Measurements from ENCODE around the gene KIF26B.

KIF26B gene

GRCh38 chr1:245240648-245241165 lies 85.9 kb downstream of the KIF26B start:
- Histone ChIP-seq H3K79me2 (ENCODE audit: insufficient read depth, low read length) (no peaks in the 10 kb centered on the region), H4K20me1 (ENCODE audit: insufficient read depth, low read length, poor library complexity, severe bottlenecking) (no peaks in the 10 kb centered on the region), H3K9me2 (replicated peaks; ENCODE audit: low read depth, low read length) (no peaks in the 10 kb centered on the region), H3K4me2 (ENCODE audit: low read depth, low read length, poor library complexity, severe bottlenecking) (no peak overlapping the region), H3K9me3 (ENCODE audit: insufficient read depth, low read depth, low read length) (no peaks in the 10 kb centered on the region), H3K36me3 (ENCODE audit: insufficient read depth, low read length) (no peaks in the 10 kb centered on the region), H3K4me3 (ENCODE audit: low read length, poor library complexity, severe bottlenecking) (no peak overlapping the region), H3K9ac (ENCODE audit: low read depth, low read length, poor library complexity, severe bottlenecking) (no peak overlapping the region), H3F3A (ENCODE audit: low read depth) (no peaks in the 10 kb centered on the region), H2AFZ (ENCODE audit: low read length) (no peak overlapping the region), H3K4me1 (ENCODE audit: insufficient read depth, low read length, poor library complexity, severe bottlenecking) (no peaks in the 10 kb centered on the region), H3K27me3 (ENCODE audit: insufficient read depth, low read length, poor library complexity, severe bottlenecking) (no peaks in the 10 kb centered on the region)
- TF ChIP-seq CTCF (conservative IDR thresholded peaks at IDR 0.05; ENCODE audit: low read length) (no peak), EZH2phosphoT487 (IDR thresholded peaks at IDR 0.05; ENCODE audit: borderline replicate concordance) (no peak)

GRCh38 chr1:245241526-245242130 lies 86.8 kb downstream of the KIF26B start:
- Histone ChIP-seq H3K79me2 (ENCODE audit: insufficient read depth, low read length) (no peaks in the 10 kb centered on the region), H4K20me1 (ENCODE audit: insufficient read depth, low read length, poor library complexity, severe bottlenecking) (no peaks in the 10 kb centered on the region), H3K4me1 (ENCODE audit: insufficient read depth, low read length, poor library complexity, severe bottlenecking) (no peaks in the 10 kb centered on the region), H3K27me3 (ENCODE audit: insufficient read depth, low read length, poor library complexity, severe bottlenecking) (no peaks in the 10 kb centered on the region), H3K4me3 (ENCODE audit: low read length, poor library complexity, severe bottlenecking) (no peak overlapping the region), H3K4me2 (ENCODE audit: low read depth, low read length, poor library complexity, severe bottlenecking) (no peak overlapping the region), H2AFZ (ENCODE audit: low read length) (no peak overlapping the region), H3K9me2 (replicated peaks; ENCODE audit: low read depth, low read length) (no peaks in the 10 kb centered on the region), H3K36me3 (ENCODE audit: insufficient read depth, low read length) (no peaks in the 10 kb centered on the region), H3F3A (ENCODE audit: low read depth) (no peaks in the 10 kb centered on the region), H3K9me3 (ENCODE audit: insufficient read depth, low read depth, low read length) (no peaks in the 10 kb centered on the region), H3K9ac (ENCODE audit: low read depth, low read length, poor library complexity, severe bottlenecking) (no peak overlapping the region)
- no peak for TF ChIP-seq EZH2phosphoT487 (IDR thresholded peaks at IDR 0.05; ENCODE audit: borderline replicate concordance)
- TF ChIP-seq CTCF (conservative IDR thresholded peaks at IDR 0.05; ENCODE audit: low read length), result no peak

- no peaks in the 10 kb centered on the region for H3K36me3 ChIP-seq (ENCODE audit: insufficient read depth, low read length)
- no peak overlapping the region for H3K4me2 ChIP-seq (ENCODE audit: low read depth, low read length, poor library complexity, severe bottlenecking)
- H3K79me2 ChIP-seq (ENCODE audit: insufficient read depth, low read length), result no peaks in the 10 kb centered on the region
- H3K9me3 ChIP-seq (ENCODE audit: insufficient read depth, low read depth, low read length), result no peaks in the 10 kb centered on the region
- H3K9ac ChIP-seq (ENCODE audit: low read depth, low read length, poor library complexity, severe bottlenecking), result no peak overlapping the region
- no peak overlapping the region for H2AFZ ChIP-seq (ENCODE audit: low read length)
- H3K4me3 ChIP-seq (ENCODE audit: low read length, poor library complexity, severe bottlenecking), result no peak overlapping the region
- no peak for TF ChIP-seq EZH2phosphoT487 (IDR thresholded peaks at IDR 0.05; ENCODE audit: borderline replicate concordance)
- no peak for TF ChIP-seq CTCF (conservative IDR thresholded peaks at IDR 0.05; ENCODE audit: low read length)
- no peaks in the 10 kb centered on the region for H3K9me2 ChIP-seq (replicated peaks; ENCODE audit: low read depth, low read length)
- no peaks in the 10 kb centered on the region for H3K4me1 ChIP-seq (ENCODE audit: insufficient read depth, low read length, poor library complexity, severe bottlenecking)
- H3K27me3 ChIP-seq (ENCODE audit: insufficient read depth, low read length, poor library complexity, severe bottlenecking), result no peaks in the 10 kb centered on the region
- H4K20me1 ChIP-seq (ENCODE audit: insufficient read depth, low read length, poor library complexity, severe bottlenecking), result no peaks in the 10 kb centered on the region
- H3F3A ChIP-seq (ENCODE audit: low read depth), result no peaks in the 10 kb centered on the region
Measured at GRCh38 chr1:245242989-245243388, 88.2 kb downstream of the KIF26B start.

All from Loucy (cell line).